Measurements from ENCODE around the gene KIAA0586. TPM values are rescaled to one million over a fixed set of nuclear protein-coding genes. Genes with fewer than 3 reads are reported as not detected.
"Not testable (repeated sequence)": the region's sequence is repeated elsewhere in the genome, so short reads cannot be mapped to it uniquely, and the experiment has no call there.

The KIAA0586 gene
- total and polyA plus RNA-seq, 4 donors: 17.1 to 23.5 (median 20.2) TPM

GRCh38 chr14:58574623-58575022 is 147.1 kb downstream of the KIAA0586 start:
- H3K27me3 ChIP-seq (ENCODE audit: control insufficient read depth, insufficient read depth, low read length): no peaks in the 10 kb centered on the region
- no peaks in the 10 kb centered on the region for H3K4me1 ChIP-seq (ENCODE audit: control insufficient read depth, insufficient read depth, low read length)
- no peaks in the 10 kb centered on the region for H3K36me3 ChIP-seq (ENCODE audit: control insufficient read depth, insufficient read depth, low read length)
- no peak for DNase-seq (ENCODE audit: low read depth in 4 of 6, low spot score in 6 of 6)
- H3K9me3 ChIP-seq (ENCODE audit: control insufficient read depth, insufficient read depth, low read length): no peaks in the 10 kb centered on the region
- no peak overlapping the region for H3K27ac ChIP-seq (ENCODE audit: low read depth, low read length)
- 92% methylated on average over 2 of the region's 2 CpGs for WGBS (ENCODE audit: insufficient coverage)
- H3K4me3 ChIP-seq (ENCODE audit: low read depth, low read length): no peak overlapping the region

GRCh38 chr14:58575956-58576355 is 148.4 kb downstream of the KIAA0586 start:
- H3K36me3 ChIP-seq (ENCODE audit: control insufficient read depth, insufficient read depth, low read length): no peaks in the 10 kb centered on the region
- no peak overlapping the region for H3K4me3 ChIP-seq (ENCODE audit: low read depth, low read length)
- no peaks in the 10 kb centered on the region for H3K4me1 ChIP-seq (ENCODE audit: control insufficient read depth, insufficient read depth, low read length)
- WGBS (ENCODE audit: insufficient coverage): no CpG with 5 or more reads among the region's 1 CpG
- H3K27ac ChIP-seq (ENCODE audit: low read depth, low read length): no peak overlapping the region
- no peaks in the 10 kb centered on the region for H3K9me3 ChIP-seq (ENCODE audit: control insufficient read depth, insufficient read depth, low read length)
- no peak for DNase-seq (ENCODE audit: low read depth in 4 of 6, low spot score in 6 of 6)
- no peaks in the 10 kb centered on the region for H3K27me3 ChIP-seq (ENCODE audit: control insufficient read depth, insufficient read depth, low read length)

GRCh38 chr14:58580035-58580434 is 152.5 kb downstream of the KIAA0586 start:
- H3K27me3 ChIP-seq (ENCODE audit: control insufficient read depth, insufficient read depth, low read length); H3K36me3 ChIP-seq (ENCODE audit: control insufficient read depth, insufficient read depth, low read length); H3K4me1 ChIP-seq (ENCODE audit: control insufficient read depth, insufficient read depth, low read length); H3K9me3 ChIP-seq (ENCODE audit: control insufficient read depth, insufficient read depth, low read length); H3K4me3 ChIP-seq (ENCODE audit: low read depth, low read length); H3K27ac ChIP-seq (ENCODE audit: low read depth, low read length); DNase-seq (ENCODE audit: low read depth in 4 of 6, low spot score in 6 of 6): not testable (repeated sequence)

GRCh38 chr14:58581389-58581788 is 153.9 kb downstream of the KIAA0586 start:
- not testable (repeated sequence) for H3K27me3 ChIP-seq (ENCODE audit: control insufficient read depth, insufficient read depth, low read length); H3K27ac ChIP-seq (ENCODE audit: low read depth, low read length); DNase-seq (ENCODE audit: low read depth in 4 of 6, low spot score in 6 of 6); H3K9me3 ChIP-seq (ENCODE audit: control insufficient read depth, insufficient read depth, low read length); H3K4me3 ChIP-seq (ENCODE audit: low read depth, low read length); H3K4me1 ChIP-seq (ENCODE audit: control insufficient read depth, insufficient read depth, low read length); H3K36me3 ChIP-seq (ENCODE audit: control insufficient read depth, insufficient read depth, low read length)
- no CpG with 5 or more reads among the region's 1 CpG for WGBS (ENCODE audit: insufficient coverage)

GRCh38 chr14:58584383-58584782 is 156.9 kb downstream of the KIAA0586 start:
- H3K27ac ChIP-seq (ENCODE audit: low read depth, low read length): no peak overlapping the region
- no peak overlapping the region for H3K4me3 ChIP-seq (ENCODE audit: low read depth, low read length)
- WGBS (ENCODE audit: insufficient coverage): no CpG with 5 or more reads among the region's 1 CpG
- H3K4me1 ChIP-seq (ENCODE audit: control insufficient read depth, insufficient read depth, low read length): no peaks in the 10 kb centered on the region
- no peaks in the 10 kb centered on the region for H3K36me3 ChIP-seq (ENCODE audit: control insufficient read depth, insufficient read depth, low read length)
- no peak for DNase-seq (ENCODE audit: low read depth in 4 of 6, low spot score in 6 of 6)
- no peaks in the 10 kb centered on the region for H3K27me3 ChIP-seq (ENCODE audit: control insufficient read depth, insufficient read depth, low read length)
- no peaks in the 10 kb centered on the region for H3K9me3 ChIP-seq (ENCODE audit: control insufficient read depth, insufficient read depth, low read length)

- no CpG with 5 or more reads among the region's 1 CpG for WGBS (ENCODE audit: insufficient coverage)
These were observed 159.8 kb downstream of the KIAA0586 start for GRCh38 chr14:58587271-58587670.

GRCh38 chr14:58588321-58588720 is 160.8 kb downstream of the KIAA0586 start:
- WGBS (ENCODE audit: insufficient coverage): no CpG with 5 or more reads among the region's 18 CpGs
- H3K4me1 ChIP-seq (ENCODE audit: control insufficient read depth, insufficient read depth, low read length); H3K4me3 ChIP-seq (ENCODE audit: low read depth, low read length); DNase-seq (ENCODE audit: low read depth in 4 of 6, low spot score in 6 of 6); H3K9me3 ChIP-seq (ENCODE audit: control insufficient read depth, insufficient read depth, low read length); H3K27ac ChIP-seq (ENCODE audit: low read depth, low read length); H3K27me3 ChIP-seq (ENCODE audit: control insufficient read depth, insufficient read depth, low read length); H3K36me3 ChIP-seq (ENCODE audit: control insufficient read depth, insufficient read depth, low read length): not testable (repeated sequence)

More at GRCh38 chr14:58587271-58587670, 159.8 kb downstream of the KIAA0586 start:
- H3K4me3 ChIP-seq (ENCODE audit: low read depth, low read length): no peak overlapping the region
- H3K9me3 ChIP-seq (ENCODE audit: control insufficient read depth, insufficient read depth, low read length): no peaks in the 10 kb centered on the region
- no peaks in the 10 kb centered on the region for H3K27me3 ChIP-seq (ENCODE audit: control insufficient read depth, insufficient read depth, low read length)
- no peak for DNase-seq (ENCODE audit: low read depth in 4 of 6, low spot score in 6 of 6)
- no peaks in the 10 kb centered on the region for H3K36me3 ChIP-seq (ENCODE audit: control insufficient read depth, insufficient read depth, low read length)
- no peaks in the 10 kb centered on the region for H3K4me1 ChIP-seq (ENCODE audit: control insufficient read depth, insufficient read depth, low read length)
- no peak overlapping the region for H3K27ac ChIP-seq (ENCODE audit: low read depth, low read length)

- Histone ChIP-seq H3K27me3 (ENCODE audit: control insufficient read depth, insufficient read depth, low read length) (no peaks in the 10 kb centered on the region), H3K27ac (ENCODE audit: low read depth, low read length) (no peak overlapping the region), H3K9me3 (ENCODE audit: control insufficient read depth, insufficient read depth, low read length) (no peaks in the 10 kb centered on the region), H3K36me3 (ENCODE audit: control insufficient read depth, insufficient read depth, low read length) (no peaks in the 10 kb centered on the region), H3K4me3 (ENCODE audit: low read depth, low read length) (no peak overlapping the region), H3K4me1 (ENCODE audit: control insufficient read depth, insufficient read depth, low read length) (no peaks in the 10 kb centered on the region)
- no peak for DNase-seq (ENCODE audit: low read depth in 4 of 6, low spot score in 6 of 6)
- 95% methylated on average over 4 of the region's 4 CpGs for WGBS (ENCODE audit: insufficient coverage)
These were observed 166.5 kb downstream of the KIAA0586 start for GRCh38 chr14:58593977-58594376.

GRCh38 chr14:58597041-58597440 is 169.5 kb downstream of the KIAA0586 start:
- H3K4me3 ChIP-seq (ENCODE audit: low read depth, low read length): no peak overlapping the region
- WGBS (ENCODE audit: insufficient coverage): 100% methylated on average over 2 of the region's 4 CpGs
- peak in 1 of 6 donors; percentile 61 for DNase-seq (ENCODE audit: low read depth in 4 of 6, low spot score in 6 of 6)
- no peaks in the 10 kb centered on the region for H3K36me3 ChIP-seq (ENCODE audit: control insufficient read depth, insufficient read depth, low read length)
- no peaks in the 10 kb centered on the region for H3K4me1 ChIP-seq (ENCODE audit: control insufficient read depth, insufficient read depth, low read length)
- no peaks in the 10 kb centered on the region for H3K9me3 ChIP-seq (ENCODE audit: control insufficient read depth, insufficient read depth, low read length)
- H3K27me3 ChIP-seq (ENCODE audit: control insufficient read depth, insufficient read depth, low read length): no peaks in the 10 kb centered on the region
- no peak overlapping the region for H3K27ac ChIP-seq (ENCODE audit: low read depth, low read length)

GRCh38 chr14:58598028-58598803 is 170.7 kb downstream of the KIAA0586 start:
- Histone ChIP-seq H3K4me3 (ENCODE audit: low read depth, low read length) (no peak overlapping the region), H3K27me3 (ENCODE audit: control insufficient read depth, insufficient read depth, low read length) (no peaks in the 10 kb centered on the region), H3K27ac (ENCODE audit: low read depth, low read length) (no peak overlapping the region), H3K4me1 (ENCODE audit: control insufficient read depth, insufficient read depth, low read length) (no peaks in the 10 kb centered on the region), H3K9me3 (ENCODE audit: control insufficient read depth, insufficient read depth, low read length) (no peaks in the 10 kb centered on the region), H3K36me3 (ENCODE audit: control insufficient read depth, insufficient read depth, low read length) (no peaks in the 10 kb centered on the region)
- WGBS (ENCODE audit: insufficient coverage): 80% methylated on average over 1 of the region's 4 CpGs
- DNase-seq (ENCODE audit: low read depth in 4 of 6, low spot score in 6 of 6): no peak
